ENCODE data around the gene FLNB. TPM values are rescaled to one million over a fixed set of nuclear protein-coding genes. Genes with fewer than 3 reads are reported as not detected.

Gene FLNB
- total and polyA plus RNA-seq, 12 donors, result 84.6 to 278 (median 131) TPM

DNA sequence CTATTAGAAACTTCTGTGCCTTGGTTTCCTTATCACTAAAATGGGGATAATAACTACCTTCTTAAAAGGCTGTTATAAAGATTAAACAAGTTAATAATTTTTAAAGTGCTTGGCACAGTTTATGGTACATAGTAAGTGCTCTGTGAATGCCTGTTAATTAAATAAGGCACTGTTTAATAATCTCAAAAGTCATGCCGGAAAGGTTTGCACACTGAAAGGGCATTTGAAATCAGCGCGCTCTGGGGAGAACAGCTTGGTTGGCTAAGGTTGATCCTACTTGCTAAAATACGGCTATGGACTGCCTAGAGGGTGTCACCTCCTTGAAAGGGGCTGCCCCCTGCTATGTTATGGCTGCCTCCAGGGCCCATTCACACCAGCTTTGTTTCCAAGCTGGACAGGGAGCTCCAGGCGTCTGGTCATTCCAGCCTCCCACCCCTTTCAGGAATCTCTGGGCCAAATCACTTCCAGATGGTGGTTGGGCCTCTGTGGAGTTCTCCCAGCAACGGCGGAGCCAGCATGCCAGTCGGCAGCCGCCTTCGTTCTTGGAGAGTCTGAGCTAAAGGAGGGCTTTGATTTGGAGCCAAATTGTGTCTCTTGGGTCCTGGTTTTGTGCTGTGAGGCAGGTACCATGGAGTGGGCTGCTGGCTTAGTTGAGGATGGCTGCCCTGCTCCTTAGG lies 5.9 kb downstream of the FLNB start:
- DNase-seq, result no peak
- H3K36me3 ChIP-seq (replicated peaks in 1 of 2), result no peaks in the 10 kb centered on the region
- H3K4me3 ChIP-seq, result no peak overlapping the region
- 76 to 94% (median 84%) methylated on average over 4 to 10 of the region's 10 CpGs for WGBS, 4 donors
- intact Hi-C loops (cut with DNase I), result loop anchor here in 1 of 2 donors (10.0 kb wide), 1 partner anchor 91 kb away; no protein-coding TSS in a partner anchor
- H3K4me1 ChIP-seq (replicated peaks in 1 of 2), result peaks cover 31 to 52% of the 10 kb centered on the region in 2 donors
- H3K9me3 ChIP-seq (replicated peaks in 1 of 3), result no peaks in the 10 kb centered on the region
- no peaks in the 10 kb centered on the region for H3K27me3 ChIP-seq
- TF ChIP-seq POLR2A (IDR thresholded peaks at IDR 0.05) (no peak), CTCF (IDR thresholded peaks at IDR 0.05) (no peak)
- peak overlapping the region in 1 of 5 donors; percentile 30 for H3K27ac ChIP-seq

DNA sequence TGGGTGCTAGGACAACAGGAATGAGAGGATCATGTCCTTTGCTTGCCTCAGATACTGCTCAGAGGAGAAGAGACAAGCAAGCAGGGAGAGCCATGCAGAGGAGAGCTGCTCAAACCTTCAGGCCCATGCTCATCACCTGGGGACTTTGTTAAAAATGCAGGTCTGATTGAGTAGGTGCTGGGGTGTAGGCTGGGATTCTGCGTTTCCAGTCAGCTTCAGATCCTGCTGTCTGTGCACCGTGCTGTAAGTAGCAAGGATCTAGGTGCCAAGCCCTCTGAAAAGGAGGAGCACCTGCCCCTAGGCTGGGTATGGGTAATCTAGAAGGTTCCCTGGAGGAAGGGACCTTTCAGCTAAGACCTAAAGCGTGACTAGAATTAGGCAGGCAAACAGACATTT lies 7.3 kb downstream of the FLNB start:
- H3K4me3 ChIP-seq, result no peak overlapping the region
- no peaks in the 10 kb centered on the region for H3K27me3 ChIP-seq
- peaks cover 33 to 53% of the 10 kb centered on the region in 2 donors for H3K4me1 ChIP-seq (replicated peaks in 1 of 2)
- H3K9me3 ChIP-seq (replicated peaks in 1 of 3), result no peaks in the 10 kb centered on the region
- no peak for TF ChIP-seq CTCF (IDR thresholded peaks at IDR 0.05)
- TF ChIP-seq POLR2A (IDR thresholded peaks at IDR 0.05), result no peak
- no peaks in the 10 kb centered on the region for H3K36me3 ChIP-seq (replicated peaks in 1 of 2)
- DNase-seq, result no peak
- H3K27ac ChIP-seq, result no peak overlapping the region
- WGBS, 4 donors, result 83 to 100% (median 95%) methylated on average over 3 of the region's 3 CpGs
- intact Hi-C loops (cut with DNase I), result loop anchor here in 1 of 2 donors (10.0 kb wide), 1 partner anchor 89 kb away; no protein-coding TSS in a partner anchor

DNA sequence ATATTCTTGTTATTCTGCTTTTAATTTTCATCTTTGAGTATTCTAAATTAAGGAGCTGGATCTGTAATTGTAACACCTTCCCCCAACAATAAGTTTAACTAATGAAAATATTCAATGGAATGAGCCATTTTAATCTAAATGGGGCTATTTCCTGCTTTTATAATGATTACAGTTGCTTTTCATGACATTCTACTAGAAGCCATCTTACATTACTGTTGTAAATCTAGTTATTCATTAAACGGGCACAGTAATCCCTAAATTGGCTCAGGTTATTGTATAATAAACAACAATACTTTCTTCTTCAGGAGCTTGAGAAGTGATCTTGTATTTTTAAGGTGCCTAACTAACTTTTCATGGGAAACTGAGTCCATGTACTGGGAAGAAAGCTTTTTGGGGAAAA lies 8.5 kb downstream of the FLNB start:
- intact Hi-C loops (cut with DNase I), result loop anchor here in 1 of 2 donors (10.0 kb wide), 1 partner anchor 88 kb away; no protein-coding TSS in a partner anchor
- H3K27ac ChIP-seq, result no peak overlapping the region
- no peaks in the 10 kb centered on the region for H3K36me3 ChIP-seq (replicated peaks in 1 of 2)
- H3K9me3 ChIP-seq (replicated peaks in 1 of 3), result no peaks in the 10 kb centered on the region
- DNase-seq, result no peak
- no peak for TF ChIP-seq CTCF (IDR thresholded peaks at IDR 0.05)
- TF ChIP-seq POLR2A (IDR thresholded peaks at IDR 0.05), result no peak
- peaks cover 29 to 52% of the 10 kb centered on the region in 2 donors for H3K4me1 ChIP-seq (replicated peaks in 1 of 2)
- no peaks in the 10 kb centered on the region for H3K27me3 ChIP-seq
- H3K4me3 ChIP-seq, result no peak overlapping the region
- WGBS, 4 donors, result 64 to 90% (median 86%) methylated on average over 1 of the region's 1 CpG

DNA sequence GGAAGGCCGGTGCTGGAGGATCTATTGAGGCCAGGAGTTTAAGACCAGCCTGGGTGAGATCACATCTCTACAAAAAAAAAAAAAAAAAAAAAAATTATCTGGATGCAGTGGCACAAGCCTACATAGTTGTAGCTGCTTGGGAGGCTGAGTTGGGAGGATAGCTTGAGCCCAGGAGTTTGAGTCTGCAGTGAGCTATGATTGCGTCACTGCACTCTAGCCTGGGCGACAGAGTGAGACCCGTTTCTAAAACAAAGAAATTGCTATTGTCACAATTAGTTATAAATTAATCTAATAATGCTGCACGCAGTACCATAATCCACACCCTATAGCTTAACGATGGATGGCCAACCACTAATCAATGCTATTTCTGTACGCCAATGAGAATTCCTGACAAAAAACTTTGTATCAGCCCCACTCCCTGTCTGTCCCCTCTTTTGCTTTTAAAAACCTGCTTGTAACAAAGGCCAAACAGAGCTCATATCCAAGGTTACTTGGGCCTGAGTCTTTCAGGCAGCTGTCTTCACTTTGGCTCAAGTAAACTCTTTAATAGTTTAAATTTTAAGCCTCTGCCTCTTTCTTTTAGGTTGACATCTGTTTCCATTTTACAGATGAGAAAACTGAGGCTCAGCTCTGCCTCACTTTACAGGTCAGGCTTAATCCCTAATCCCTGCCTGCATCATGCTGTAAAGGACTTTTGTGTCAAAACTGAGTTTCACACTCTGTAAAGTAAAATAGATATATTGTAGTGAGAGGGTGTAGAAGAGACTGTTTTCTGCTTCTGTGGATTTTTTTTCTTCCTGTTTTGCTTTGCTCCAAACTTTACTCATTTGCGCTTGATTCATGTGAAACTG lies 10.9 kb downstream of the FLNB start:
- intact Hi-C loops (cut with DNase I), result loop anchor here in 1 of 2 donors (10.0 kb wide), 1 partner anchor 86 kb away; no protein-coding TSS in a partner anchor
- H3K9me3 ChIP-seq (replicated peaks in 1 of 3), result no peaks in the 10 kb centered on the region
- H3K4me3 ChIP-seq, result no peak overlapping the region
- peaks cover 29 to 38% of the 10 kb centered on the region in 2 donors for H3K4me1 ChIP-seq (replicated peaks in 1 of 2)
- TF ChIP-seq CTCF (IDR thresholded peaks at IDR 0.05) (no peak), POLR2A (IDR thresholded peaks at IDR 0.05) (no peak)
- H3K36me3 ChIP-seq (replicated peaks in 1 of 2), result no peaks in the 10 kb centered on the region
- 76 to 84% (median 82%) methylated on average over 8 of the region's 8 CpGs for WGBS, 4 donors
- DNase-seq, result no peak
- no peaks in the 10 kb centered on the region for H3K27me3 ChIP-seq
- H3K27ac ChIP-seq, result peak overlapping the region in 2 of 5 donors; percentile 22 to 43

Measured in adrenal gland (tissue), 12 donors.